DMS153 treated with DMSO at 0.1 percent for 48 hours (cell line): ENCODE results near the gene RGS6.

Experiments
- DNase-seq: peaks from one replicate; lab custom pipeline; 2025; ENCODE audit not compliant: unreplicated experiment; lab: John Stamatoyannopoulos, UW

Gene RGS6

GRCh38 chr14:72154645-72155378 lies 222.6 kb downstream of the RGS6 start:
- no peak for DNase-seq

- DNase-seq = no peak
Observed at GRCh38 chr14:72155379-72155993, 223.3 kb downstream of the RGS6 start.

- no peak for DNase-seq
Observed at GRCh38 chr14:72164420-72165228, 232.4 kb downstream of the RGS6 start.

GRCh38 chr14:72165229-72165698 lies 233.0 kb downstream of the RGS6 start:
- DNase-seq = no peak

- DNase-seq = no peak
Observed at GRCh38 chr14:72169521-72169920, 237.3 kb downstream of the RGS6 start.

GRCh38 chr14:72172049-72172448 lies 239.8 kb downstream of the RGS6 start:
- DNase-seq = no peak

- no peak for DNase-seq
Observed at GRCh38 chr14:72172597-72172996, 240.4 kb downstream of the RGS6 start.

- no peak for DNase-seq
Observed at GRCh38 chr14:72173038-72173720, 240.9 kb downstream of the RGS6 start.

GRCh38 chr14:72177251-72177650 lies 245.0 kb downstream of the RGS6 start:
- DNase-seq = no peak

GRCh38 chr14:72178517-72178916 lies 246.3 kb downstream of the RGS6 start:
- no peak for DNase-seq

GRCh38 chr14:72182708-72183432 lies 250.6 kb downstream of the RGS6 start:
- DNase-seq = no peak

GRCh38 chr14:72183631-72184030 lies 251.4 kb downstream of the RGS6 start:
- DNase-seq = no peak

- DNase-seq = no peak
Observed at GRCh38 chr14:72186523-72186922, 254.3 kb downstream of the RGS6 start.

GRCh38 chr14:72196237-72197015 lies 264.2 kb downstream of the RGS6 start:
- no peak for DNase-seq

- DNase-seq = no peak
Observed at GRCh38 chr14:72201645-72202044, 269.4 kb downstream of the RGS6 start.

- no peak for DNase-seq
Observed at GRCh38 chr14:72213424-72213823, 281.2 kb downstream of the RGS6 start.

GRCh38 chr14:72215080-72215479 lies 282.9 kb downstream of the RGS6 start:
- no peak for DNase-seq

- DNase-seq = no peak
Observed at GRCh38 chr14:72217135-72217534, 284.9 kb downstream of the RGS6 start.

- DNase-seq = no peak
Observed at GRCh38 chr14:72222046-72222445, 289.8 kb downstream of the RGS6 start.

- no peak for DNase-seq
Observed at GRCh38 chr14:72236629-72237028, 304.4 kb downstream of the RGS6 start.
